NCI-H345 (cell line): ENCODE measurements around the gene CLDN14.
A peak's percentile ranks its signal among the peaks of the same experiment; 100 is the strongest.

Experiments
- DNase-seq: peaks from one replicate; lab custom pipeline; 2025; lab: John Stamatoyannopoulos, UW

CLDN14 gene

GRCh38 chr21:36471254-36471723 is 8.6 kb downstream of the CLDN14 start:
- no peak for DNase-seq

- no peak for DNase-seq
Observed at GRCh38 chr21:36470294-36470693, 9.6 kb downstream of the CLDN14 start.

- no peak for DNase-seq
Observed at GRCh38 chr21:36466061-36466511, 13.8 kb downstream of the CLDN14 start.

- DNase-seq: no peak
Observed at GRCh38 chr21:36465478-36465877, 14.4 kb downstream of the CLDN14 start.

GRCh38 chr21:36464590-36464989 is 15.3 kb downstream of the CLDN14 start:
- DNase-seq: no peak

DNA sequence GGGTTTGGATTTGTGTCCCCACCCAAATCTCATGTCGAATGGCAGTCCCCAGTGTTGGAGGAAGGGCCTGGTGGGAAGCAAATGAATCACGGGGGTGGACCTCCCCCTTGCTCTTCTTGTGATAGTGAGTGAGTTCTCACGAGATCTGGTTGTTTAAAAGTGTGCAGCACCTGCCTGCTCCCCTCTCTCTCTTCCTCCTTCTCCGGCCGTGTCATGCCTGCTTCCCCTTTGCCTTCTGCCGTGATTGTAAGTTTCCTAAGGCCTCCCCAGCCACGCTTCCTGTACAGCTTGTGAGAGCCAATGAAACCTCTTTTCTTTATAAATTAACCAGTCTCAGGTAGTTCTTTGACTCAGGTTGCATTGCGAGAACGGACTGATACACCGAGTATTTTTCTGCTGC is 15.9 kb downstream of the CLDN14 start:
- DNase-seq: no peak

- DNase-seq: no peak
Observed at GRCh38 chr21:36463204-36463603, 16.7 kb downstream of the CLDN14 start.

- DNase-seq: no peak
Observed at GRCh38 chr21:36461918-36462486, 17.9 kb downstream of the CLDN14 start.

DNA sequence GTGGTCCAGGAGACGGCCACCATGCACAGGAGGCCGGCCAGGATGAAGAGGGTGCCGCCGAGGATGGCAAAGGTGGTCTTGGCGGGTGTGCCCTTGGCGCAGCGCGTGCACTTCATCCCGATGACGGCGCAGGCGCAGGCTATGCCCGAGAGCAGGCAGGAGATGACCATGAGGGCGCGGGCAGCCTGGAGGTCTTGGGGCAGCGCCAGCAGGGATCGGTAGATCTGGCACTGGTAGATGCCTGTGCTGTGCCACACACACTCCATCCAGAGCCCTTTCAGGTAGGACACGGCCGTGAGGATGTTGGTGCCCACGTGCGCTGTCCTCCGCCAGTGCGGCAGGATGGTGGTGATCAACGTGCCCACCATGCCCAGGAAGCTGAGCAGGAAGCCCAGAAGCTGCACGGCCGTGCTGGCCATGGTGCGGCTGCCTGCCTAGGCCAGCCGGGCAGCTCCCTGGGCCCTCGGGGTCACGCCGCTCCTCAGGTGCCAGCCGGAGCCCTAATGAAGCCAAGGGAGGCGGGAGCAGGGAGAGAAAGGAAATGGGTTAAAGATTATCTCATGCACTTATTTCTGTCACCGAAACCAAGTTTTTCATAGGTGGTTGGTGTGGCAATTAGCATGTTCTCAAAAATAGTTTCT is 18.5 kb downstream of the CLDN14 start:
- DNase-seq: no peak

DNA sequence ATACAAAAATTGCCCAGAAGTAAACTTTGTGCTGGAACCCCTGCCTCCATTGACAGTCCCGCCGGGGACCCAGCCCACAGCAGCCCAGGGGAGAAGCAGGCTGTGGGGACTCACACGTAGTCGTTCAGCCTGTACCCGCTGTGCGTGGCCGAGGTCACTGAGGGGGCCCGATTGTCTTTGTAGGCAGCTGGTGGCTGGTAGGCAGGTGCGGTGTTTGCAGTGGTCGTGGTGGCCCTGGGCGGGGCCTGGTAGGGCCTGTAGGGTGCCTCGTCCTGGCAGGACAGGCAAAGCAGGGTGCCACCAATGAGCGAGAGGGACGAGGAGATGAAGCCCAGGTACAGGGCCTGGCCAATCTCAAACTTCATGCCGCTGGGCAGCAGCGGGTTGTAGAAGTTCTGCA is 19.1 kb downstream of the CLDN14 start:
- DNase-seq: no peak

DNA sequence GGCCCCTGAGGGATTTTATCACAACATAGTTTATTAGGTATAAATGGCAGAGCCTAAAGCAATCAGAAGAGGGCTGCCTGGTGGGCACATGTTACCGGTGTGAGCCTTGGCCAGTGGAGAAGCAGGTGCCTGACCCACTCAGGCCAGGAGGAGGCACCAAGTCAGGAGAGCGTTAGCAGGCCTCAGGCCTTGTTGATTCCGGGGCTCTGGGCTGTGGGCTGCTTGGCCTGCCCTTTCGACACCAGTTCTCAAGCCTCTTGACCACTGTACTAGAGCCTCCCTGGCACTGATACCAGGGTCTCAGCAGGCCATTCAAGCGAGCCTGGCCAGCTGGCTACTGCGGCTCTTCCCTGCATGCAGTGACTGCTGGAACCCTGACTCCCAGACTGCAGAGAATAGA is 20.8 kb downstream of the CLDN14 start:
- no peak for DNase-seq

GRCh38 chr21:36456729-36457414 is 23.1 kb downstream of the CLDN14 start:
- no peak for DNase-seq

DNA sequence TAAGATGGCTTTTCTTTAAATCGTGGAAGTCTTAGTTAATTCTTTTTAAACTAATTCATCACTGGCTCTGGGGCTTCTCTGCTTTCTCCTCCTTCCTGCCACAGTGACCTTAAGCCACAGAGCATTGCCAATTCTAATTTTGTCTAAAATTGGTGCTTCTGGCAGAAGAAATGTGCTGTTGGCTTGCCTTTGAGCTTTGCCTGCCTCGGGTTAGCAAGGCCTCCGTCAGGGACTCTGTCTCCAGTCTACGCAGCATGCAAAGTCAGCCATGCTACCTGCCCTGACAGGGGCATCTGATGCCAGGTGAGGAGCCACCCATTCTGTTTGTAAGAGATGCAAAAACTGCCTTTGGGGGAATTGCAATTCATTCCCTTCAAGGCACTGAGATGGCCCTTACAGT is 25.2 kb downstream of the CLDN14 start:
- DNase-seq: no peak

DNA sequence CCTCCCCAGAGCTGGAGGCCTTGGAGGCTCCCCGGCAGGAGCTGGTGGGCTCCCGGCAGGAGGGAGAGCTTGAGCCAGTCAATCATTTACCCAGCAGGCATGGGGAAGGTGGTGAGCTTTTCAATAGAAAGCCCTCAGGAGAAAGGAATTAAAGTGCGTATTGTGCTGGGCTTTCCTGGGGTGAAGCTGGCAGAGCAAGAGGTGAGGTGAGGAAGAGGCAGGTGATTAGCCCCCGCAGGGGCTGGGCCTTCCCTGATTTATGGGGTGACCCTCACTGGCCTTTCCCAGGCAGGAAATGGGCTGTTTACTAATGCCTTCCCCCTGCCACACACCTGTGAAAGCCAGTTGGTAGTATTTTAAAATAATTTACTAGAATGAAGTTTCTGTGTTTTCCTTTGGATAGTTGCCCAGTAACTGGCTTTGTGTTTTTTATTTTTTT is 25.8 kb downstream of the CLDN14 start:
- peak; percentile 43 for DNase-seq

DNA sequence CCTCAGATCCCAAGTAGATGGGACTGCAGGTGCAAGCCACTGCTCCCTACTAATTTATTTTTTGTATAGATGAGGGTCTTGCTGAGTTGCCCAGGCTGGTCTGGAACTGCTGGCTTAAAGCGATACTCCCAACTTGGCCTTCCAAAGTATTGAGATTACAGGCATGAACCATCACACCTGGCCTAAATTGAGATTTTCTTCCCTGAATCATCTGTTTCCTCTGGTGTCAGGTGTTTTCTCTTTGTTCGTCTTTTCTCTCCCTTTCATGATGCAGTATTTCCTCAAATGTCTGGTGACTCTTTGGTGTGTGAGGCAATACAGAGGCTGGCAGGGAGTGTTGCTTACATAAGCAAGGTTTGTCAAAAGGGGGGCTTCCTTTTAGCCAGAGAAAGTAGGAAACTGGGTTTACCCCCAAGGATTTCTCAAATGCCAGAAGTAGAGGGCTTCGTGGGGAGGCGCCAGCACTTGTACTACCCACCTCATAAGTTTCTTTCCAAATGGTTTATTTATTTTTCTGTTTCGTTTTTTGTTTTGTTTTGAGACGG is 27.6 kb downstream of the CLDN14 start:
- no peak for DNase-seq

GRCh38 chr21:36451506-36451905 is 28.4 kb downstream of the CLDN14 start:
- no peak for DNase-seq

- no peak for DNase-seq
Observed at GRCh38 chr21:36450511-36450910, 29.4 kb downstream of the CLDN14 start.

DNA sequence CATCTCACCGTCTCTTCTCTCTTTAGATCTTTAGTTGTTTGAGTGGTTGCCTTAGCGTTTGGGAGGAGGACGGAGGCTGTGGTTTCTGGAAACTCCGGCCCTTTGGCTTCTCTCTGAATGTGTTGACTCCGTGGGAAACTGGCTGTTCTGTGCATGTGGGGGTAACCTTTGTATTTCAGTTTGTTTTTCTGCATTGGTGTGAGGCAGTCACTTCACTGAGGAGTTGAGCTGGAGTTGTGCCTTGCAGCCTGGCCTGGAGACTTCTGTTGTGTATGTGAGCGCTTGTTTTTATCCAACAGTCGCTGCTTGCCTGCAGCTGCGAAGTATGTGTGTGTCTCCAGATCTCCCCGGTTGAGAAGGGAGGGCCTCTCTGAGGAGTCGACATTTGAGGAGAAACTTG is 33.6 kb downstream of the CLDN14 start:
- no peak for DNase-seq

DNA sequence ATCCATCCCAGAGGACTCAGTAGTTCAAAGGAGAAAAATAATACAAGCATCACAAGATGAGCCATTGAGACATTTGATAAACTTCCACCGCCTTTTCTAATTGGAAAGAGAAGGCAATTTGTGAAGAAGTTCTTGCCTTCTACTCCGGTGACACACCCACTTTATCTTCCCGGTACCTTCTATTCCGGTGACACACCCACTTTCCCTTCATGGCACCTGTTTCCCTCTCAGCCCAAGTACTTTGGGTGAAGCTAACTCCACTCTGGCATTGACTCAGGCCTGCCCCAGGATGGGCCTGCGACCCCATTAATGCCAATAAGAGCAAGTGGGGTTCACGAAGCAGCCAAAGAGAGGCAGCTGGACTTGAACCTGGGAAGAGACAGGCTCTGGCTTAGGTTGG is 38.2 kb downstream of the CLDN14 start:
- DNase-seq: no peak

- DNase-seq: no peak
Observed at GRCh38 chr21:36437745-36438128, 42.2 kb downstream of the CLDN14 start.

DNA sequence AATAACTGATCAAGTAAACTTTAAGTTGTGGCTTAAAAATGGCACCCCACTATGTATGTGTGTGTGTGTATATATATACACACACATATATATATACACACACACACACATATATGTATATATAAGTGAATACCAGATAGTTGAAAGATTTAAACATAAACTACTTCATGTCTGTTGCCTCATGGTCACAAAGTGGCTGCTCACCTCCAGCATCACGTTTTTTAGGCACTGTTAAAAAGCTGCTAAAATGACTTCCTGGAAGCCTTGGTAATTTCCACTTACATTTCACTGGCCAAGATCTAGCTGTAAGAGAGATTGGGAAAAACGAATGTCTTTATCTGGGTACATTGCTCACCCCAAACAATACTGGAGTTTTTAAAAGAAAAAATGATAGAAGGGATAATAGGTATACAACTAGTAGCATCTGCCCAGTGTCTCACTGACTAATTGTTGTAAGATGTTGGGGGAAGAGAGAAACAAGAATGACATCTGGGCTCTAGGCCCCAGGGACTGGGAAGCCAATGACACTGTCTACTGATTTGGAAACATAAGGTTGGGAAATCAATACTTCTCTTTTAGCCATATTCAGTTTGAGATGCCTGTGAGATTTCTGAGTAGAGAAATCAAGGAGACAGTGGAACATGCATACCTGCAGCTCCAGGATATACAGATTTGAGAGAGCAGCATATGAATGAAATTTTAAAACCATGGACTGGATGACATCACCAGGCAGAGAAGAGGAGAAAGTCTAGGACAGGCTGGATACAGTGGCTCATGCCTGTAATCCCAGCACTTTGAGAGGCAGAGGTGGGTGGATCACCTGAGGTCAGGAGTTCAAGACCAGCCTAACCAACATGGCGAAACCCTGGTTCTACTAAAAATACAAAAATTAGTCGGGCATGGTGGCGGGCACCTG is 42.8 kb downstream of the CLDN14 start:
- no peak for DNase-seq

DNA sequence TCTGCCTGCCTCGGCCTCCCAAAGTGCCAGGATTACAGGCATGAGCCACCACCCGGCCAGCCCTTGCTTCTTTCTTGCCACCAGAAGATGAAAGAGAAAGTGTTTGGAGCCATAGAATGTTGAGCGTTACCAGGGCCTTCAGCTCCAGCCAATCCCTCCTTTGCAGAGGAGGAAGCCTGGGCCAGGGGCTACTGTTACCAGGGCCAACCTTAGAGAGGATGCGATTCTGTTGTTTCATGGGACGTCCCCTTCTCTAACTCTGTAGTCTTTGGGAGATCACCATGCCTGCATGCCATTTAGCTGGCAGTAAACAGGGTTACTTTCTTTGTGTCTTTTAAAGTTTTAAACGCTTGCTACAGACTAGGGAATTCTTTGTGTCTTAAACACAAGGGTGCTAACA is 45.8 kb downstream of the CLDN14 start:
- no peak for DNase-seq
